ENCODE data around the gene TMEM9. TPM values are rescaled to one million over a fixed set of nuclear protein-coding genes. Genes with fewer than 3 reads are reported as not detected.

Gene TMEM9
- total and polyA plus RNA-seq, 2 of the 8 experiments (the other 6 are each of a cell fraction or from before 2014, with no cell fraction given), result 79.9 to 181 TPM

DNA sequence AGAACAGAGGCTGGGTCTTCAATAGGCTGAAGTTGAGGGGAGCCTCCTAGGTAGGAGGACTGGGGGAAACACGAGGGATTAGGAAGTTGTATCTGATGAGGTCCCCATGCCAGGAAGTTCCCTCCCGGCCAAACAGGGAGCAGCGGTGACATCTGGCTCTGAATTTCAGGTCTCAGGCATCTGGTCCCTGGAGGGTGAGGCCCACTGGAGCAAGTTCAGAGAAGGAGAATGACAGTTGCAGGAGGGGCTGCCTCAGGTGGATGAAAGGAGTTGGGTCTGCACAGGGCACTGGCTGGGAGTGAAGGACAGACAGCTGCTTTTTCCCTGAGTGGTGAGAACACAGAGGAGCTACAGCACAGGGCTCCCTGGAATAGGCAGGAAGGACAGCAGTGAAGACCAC is 9.1 kb downstream of the TMEM9 start (continued):
- no peak for TF ChIP-seq SP2 (IDR thresholded peaks at IDR 0.05; ENCODE audit: low read length)
- TF ChIP-seq SP1 (IDR thresholded peaks at IDR 0.05; ENCODE audit: low read depth, low read length), result no peak
